NCI-H1105 (cell line): ENCODE results near the gene LRCOL1.

ENCODE experiments used
- DNase-seq: peaks from one replicate; lab custom pipeline; 2025; lab: John Stamatoyannopoulos, UW

LRCOL1 gene

DNA sequence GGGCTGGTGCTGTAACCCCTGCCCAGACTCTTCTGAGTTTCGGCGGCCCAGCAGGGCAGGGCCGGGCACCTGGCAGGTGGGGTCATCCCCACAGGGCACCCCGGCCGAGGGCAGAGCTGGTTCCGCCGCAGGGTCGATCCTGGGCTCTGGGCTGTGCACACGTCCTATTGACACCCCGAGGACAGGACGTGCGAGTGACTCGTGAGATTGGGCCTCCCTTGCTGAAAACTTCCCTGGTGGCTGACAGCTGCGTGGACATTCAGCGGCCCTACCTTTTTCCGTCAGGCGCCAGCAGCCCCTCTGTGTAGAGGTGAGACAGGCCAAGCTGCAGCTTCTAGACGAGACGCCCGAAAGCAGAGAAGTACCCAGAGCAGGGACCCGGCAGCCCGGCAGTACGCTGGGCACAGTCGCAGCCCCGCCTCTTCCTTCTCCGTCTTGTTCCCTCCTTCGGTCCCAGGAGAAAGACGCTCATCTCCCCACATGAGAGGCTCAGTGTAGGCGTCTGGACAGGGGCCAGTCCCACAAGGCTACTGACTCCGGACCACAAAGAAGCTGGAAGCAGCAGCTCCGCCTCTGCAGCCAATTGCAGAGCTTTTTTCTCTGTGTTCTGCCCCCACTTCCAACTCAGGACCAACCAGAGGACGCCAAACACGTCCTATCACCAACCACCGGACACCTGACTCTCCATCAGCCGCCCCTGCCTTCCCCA is at the start of gene LRCOL1:
LRCOL1 (minus strand) TSS at position 532 of the 709 bp plus-strand sequence. CDS start 4,331 bp downstream, outside the sequence.
- no peak for DNase-seq

GRCh38 chr12:132660052-132660451 is 49.7 kb upstream of the LRCOL1 start:
- no peak for DNase-seq

DNA sequence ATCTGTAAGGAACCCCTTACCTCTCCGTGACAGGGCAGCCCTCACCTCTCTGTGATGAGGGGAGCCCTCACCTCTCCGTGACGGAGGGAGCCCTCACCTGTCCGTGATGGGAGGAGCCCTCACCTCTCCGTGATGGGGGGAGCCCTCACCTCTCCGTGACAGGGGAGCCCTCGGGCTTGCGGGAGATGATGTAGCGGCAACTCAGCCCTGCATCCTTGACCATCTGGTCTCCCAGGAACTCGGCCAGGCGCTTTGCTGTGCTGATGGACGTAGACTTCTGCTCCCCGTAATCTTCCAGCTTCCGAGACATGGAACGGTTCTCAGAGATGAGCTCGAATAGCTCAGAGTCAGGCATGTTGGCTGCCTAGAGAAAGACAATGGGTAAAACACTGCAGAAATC is 48.8 kb upstream of the LRCOL1 start:
- DNase-seq: no peak

- no peak for DNase-seq
These were observed 47.9 kb upstream of the LRCOL1 start for GRCh38 chr12:132658149-132658894.

GRCh38 chr12:132657004-132657727 is 46.8 kb upstream of the LRCOL1 start:
- no peak for DNase-seq

GRCh38 chr12:132653567-132654290 is 43.3 kb upstream of the LRCOL1 start:
- DNase-seq: no peak

DNA sequence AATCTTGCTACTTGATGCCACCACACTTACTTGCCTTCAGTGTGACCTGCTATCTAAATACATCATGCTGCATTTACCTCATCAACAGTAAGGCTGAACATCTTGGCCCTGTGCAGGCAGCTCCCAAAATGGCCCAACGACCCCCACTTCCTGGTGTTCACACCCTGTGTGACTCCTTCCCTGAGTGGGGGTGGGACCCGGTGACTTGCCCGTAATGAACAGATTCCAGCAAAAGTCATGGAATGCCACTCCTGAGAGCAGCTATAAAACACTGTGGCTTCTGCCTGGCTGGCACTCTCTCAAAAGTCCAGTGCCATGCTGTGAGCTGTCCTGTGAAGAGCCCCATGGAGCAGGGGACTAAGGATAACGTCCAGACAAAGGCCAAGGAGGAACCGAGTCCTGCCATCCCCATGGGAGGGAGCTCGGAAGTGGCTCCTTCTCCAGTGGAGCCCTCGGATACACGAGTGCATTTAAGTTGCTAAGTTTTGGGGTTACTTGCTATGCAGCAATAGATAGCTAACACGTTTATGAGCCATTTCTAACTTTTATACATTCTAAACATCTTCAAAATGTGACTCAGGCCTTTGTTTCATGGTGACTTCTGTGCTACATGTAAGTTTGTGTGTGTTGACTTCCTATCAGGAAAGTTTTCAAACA is 41.2 kb upstream of the LRCOL1 start:
- DNase-seq: no peak

DNA sequence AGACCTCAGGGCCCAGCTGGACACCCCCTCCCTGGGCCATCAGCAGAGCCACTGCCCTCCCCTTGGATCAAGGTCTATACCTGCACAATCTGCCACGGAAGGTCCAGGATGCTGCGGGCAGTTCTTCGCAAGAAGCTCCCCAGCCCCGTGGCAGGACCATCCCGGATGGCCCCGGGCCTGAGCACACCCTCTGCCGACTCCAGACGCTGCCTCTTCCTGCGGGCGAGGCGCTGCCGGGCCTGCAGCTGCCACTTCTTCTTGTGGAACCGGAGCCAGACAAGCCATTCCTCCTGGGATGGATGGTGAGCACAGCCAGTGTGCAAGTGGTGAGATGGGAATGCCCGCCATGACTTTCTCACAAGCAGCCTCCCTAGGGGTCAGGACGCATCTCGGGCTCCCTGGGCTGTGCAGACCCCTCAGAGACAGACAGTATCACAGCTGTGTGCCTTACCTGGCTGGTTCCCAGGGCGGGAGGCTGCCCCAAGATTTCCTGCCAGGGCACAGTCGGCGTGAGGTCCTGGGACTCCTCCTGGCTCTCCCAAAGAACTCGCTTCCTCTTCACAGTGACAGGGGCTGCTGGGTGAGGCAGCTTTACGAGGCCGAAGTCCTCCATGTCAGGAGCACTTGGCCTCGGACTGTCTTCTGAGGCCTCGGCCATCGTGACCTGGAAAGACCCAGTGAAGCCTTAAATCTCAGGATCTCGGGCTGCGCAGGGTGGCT is 39.0 kb upstream of the LRCOL1 start:
- no peak for DNase-seq

GRCh38 chr12:132648616-132649225 is 38.3 kb upstream of the LRCOL1 start:
- no peak for DNase-seq

GRCh38 chr12:132647858-132648257 is 37.5 kb upstream of the LRCOL1 start:
- no peak for DNase-seq

DNA sequence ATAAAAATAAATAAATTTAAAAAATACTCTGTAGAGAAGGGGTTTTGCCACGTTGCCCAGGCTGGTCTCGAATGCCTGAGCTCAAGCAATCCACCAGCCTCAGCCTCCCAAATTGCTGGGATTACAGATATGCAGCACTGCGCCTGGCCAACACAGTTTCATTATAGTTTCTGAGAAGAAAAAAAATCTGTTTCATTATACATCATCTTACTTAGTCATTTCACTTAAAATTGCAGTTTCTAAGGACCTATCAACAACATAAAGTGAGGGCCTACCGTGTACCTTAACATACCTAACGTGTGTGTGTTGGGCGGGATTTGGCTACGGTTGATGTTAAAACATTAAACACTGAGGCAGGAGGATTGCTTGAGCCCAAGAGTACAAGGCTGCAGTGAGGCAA is 36.5 kb upstream of the LRCOL1 start:
- no peak for DNase-seq

GRCh38 chr12:132642846-132643835 is 32.8 kb upstream of the LRCOL1 start:
- DNase-seq: no peak

- no peak for DNase-seq
These were observed 31.6 kb upstream of the LRCOL1 start for GRCh38 chr12:132641811-132642650.

- DNase-seq: no peak
These were observed 30.6 kb upstream of the LRCOL1 start for GRCh38 chr12:132640936-132641335.

GRCh38 chr12:132639956-132640520 is 29.7 kb upstream of the LRCOL1 start:
- DNase-seq: no peak

- DNase-seq: no peak
These were observed 28.4 kb upstream of the LRCOL1 start for GRCh38 chr12:132638541-132639408.

DNA sequence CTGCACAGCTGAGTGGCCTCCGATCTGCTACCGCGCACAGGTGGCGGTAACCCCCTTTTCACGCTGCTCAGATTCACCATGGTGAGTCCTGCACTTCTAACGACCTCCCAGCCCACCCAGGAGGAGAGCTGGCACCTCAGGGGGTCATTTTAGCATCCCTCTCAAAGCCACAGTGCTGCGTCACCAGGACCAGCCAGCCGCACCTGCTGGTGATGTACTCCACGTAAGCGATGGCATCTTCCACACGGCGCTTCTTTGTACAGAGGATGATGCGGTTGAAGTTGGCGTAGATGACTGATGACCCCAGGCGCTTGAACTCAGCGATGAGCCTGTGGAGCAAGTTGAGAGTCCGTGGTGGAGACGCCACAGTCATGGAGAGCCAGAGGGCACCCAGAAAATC is 27.4 kb upstream of the LRCOL1 start:
- DNase-seq: no peak
